GM12891 (cell line): Measurements from ENCODE around the gene SETD2.
A peak's percentile ranks its signal among the peaks of the same experiment; 100 is the strongest.

Experiments
- DNase-seq: peaks from one replicate; pipeline ENCODE4 v3.0.0; 2011; ENCODE audit warnings: low spot score; ENCODE audit not compliant: insufficient read length
- FAIRE-seq: peaks from 2 replicates; lab custom pipeline; 2011; peaks lifted over from hg19 to GRCh38; lab: Jason Lieb, UNC
- PAX5 ChIP-seq: IDR thresholded peaks from 2 replicates; pipeline ENCODE4 v1.6.1; 2011; ENCODE audit warnings: low read length, moderate library complexity, mild to moderate bottlenecking; ENCODE audit not compliant: insufficient read depth, severe bottlenecking
- POLR2A ChIP-seq: IDR thresholded peaks from 2 replicates; pipeline ENCODE4 v1.6.1; 2011; ENCODE audit warnings: low read depth, low read length, control low read depth
- POLR2AphosphoS5 ChIP-seq: IDR thresholded peaks from 2 replicates; pipeline ENCODE4 v1.6.1; 2011; ENCODE audit warnings: low read depth, low read length, control low read depth
- POU2F2 ChIP-seq: IDR thresholded peaks from 2 replicates; pipeline ENCODE4 v1.6.1; 2011; ENCODE audit warnings: low read depth, mild to moderate bottlenecking, control low read depth, low read length, moderate library complexity
- SPI1 ChIP-seq: IDR thresholded peaks from 2 replicates; pipeline ENCODE4 v1.6.1; 2011; ENCODE audit warnings: low read depth, low read length, control low read depth
- TAF1 ChIP-seq: IDR thresholded peaks from 2 replicates; pipeline ENCODE4 v1.6.1; 2011; ENCODE audit warnings: low read depth, low read length, control low read depth

SETD2 gene

DNA sequence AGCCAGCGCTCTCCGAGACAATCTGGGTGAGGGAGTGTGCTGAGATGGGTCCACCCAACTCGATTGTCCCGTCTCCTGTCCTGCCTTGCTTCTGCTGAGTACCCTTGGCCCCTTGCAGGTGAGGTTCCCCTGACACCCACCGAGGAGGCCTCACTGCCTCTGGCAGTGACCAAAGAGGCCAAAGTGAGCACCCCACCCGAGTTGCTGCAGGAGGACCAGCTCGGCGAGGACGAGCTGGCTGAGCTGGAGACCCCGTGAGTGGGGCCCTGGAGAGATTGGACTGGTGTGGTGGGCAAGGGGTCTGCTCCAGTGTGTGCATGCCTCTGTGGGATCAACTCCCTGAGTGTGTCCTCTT lies 160.9 kb downstream of the SETD2 start:
- TF ChIP-seq SPI1 = no peak
- no peak for TF ChIP-seq POLR2A
- no peak for TF ChIP-seq POLR2AphosphoS5
- TF ChIP-seq POU2F2 = no peak
- no peak for TF ChIP-seq TAF1
- no peak for TF ChIP-seq PAX5
- FAIRE-seq (no peak), DNase-seq (no peak)

DNA sequence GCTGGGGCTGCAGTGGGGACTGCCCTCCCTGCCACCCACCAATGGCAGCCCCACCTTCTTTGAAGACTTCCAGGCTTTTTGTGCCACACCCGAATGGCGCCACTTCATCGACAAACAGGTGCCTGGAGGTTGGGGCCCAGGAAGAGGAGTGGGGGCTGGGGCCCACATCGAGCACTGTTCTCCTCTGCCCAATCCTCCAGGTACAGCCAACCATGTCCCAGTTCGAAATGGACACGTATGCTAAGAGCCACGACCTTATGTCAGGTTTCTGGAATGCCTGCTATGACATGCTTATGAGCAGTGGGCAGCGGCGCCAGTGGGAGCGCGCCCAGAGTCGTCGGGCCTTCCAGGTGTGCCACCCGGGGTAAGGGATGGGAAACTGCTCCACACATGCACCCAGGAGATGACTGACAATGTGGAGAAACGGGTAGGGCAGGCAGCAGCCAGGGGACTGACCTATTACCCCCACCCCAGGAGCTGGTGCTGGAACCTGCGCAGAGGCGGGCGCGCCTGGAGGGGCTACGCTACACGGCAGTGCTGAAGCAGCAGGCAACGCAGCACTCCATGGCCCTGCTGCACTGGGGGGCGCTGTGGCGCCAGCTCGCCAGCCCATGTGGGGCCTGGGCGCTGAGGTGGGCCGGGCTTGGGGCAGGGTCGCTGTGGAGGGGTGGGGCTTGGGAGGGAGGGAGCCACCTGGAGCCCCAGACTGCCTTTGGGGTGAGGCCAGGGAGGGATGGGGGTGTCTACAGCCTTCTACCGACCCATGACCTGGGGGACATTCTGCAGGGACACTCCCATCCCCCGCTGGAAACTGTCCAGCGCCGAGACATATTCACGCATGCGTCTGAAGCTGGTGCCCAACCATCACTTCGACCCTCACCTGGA lies 161.5 kb downstream of the SETD2 start:
- no peak for FAIRE-seq

DNA sequence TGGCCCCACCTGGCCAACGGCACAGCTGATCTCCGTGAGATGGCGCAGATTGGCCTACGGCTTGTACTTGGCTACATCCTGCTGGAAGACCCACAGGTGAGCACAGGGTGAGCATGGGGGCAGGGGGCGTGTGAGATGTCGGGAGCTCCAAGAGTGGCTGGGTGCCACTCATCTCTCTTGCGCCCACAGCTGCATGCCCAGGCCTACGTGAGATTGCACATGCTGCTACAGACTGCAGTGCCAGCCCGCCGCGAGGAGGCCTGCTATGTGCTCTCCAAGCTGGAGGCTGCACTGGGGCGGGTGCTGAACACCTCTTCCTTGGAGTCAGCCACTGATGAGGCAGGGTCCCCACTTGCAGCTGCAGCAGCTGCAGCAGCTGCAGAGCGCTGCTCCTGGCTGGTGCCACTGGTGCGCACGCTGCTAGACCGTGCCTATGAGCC lies 162.2 kb downstream of the SETD2 start:
- DNase-seq (no peak), FAIRE-seq (no peak)
- TF ChIP-seq SPI1 = no peak
- no peak for TF ChIP-seq POLR2A
- TF ChIP-seq PAX5 = no peak
- no peak for TF ChIP-seq POU2F2
- TF ChIP-seq TAF1 = no peak
- no peak for TF ChIP-seq POLR2AphosphoS5

More for the DNA sequence above, 161.5 kb downstream of the SETD2 start:
- TF ChIP-seq PAX5 (no peak), POU2F2 (no peak), TAF1 (no peak), SPI1 (no peak), POLR2A (no peak), POLR2AphosphoS5 (no peak)
- DNase-seq = peak; percentile 20

DNA sequence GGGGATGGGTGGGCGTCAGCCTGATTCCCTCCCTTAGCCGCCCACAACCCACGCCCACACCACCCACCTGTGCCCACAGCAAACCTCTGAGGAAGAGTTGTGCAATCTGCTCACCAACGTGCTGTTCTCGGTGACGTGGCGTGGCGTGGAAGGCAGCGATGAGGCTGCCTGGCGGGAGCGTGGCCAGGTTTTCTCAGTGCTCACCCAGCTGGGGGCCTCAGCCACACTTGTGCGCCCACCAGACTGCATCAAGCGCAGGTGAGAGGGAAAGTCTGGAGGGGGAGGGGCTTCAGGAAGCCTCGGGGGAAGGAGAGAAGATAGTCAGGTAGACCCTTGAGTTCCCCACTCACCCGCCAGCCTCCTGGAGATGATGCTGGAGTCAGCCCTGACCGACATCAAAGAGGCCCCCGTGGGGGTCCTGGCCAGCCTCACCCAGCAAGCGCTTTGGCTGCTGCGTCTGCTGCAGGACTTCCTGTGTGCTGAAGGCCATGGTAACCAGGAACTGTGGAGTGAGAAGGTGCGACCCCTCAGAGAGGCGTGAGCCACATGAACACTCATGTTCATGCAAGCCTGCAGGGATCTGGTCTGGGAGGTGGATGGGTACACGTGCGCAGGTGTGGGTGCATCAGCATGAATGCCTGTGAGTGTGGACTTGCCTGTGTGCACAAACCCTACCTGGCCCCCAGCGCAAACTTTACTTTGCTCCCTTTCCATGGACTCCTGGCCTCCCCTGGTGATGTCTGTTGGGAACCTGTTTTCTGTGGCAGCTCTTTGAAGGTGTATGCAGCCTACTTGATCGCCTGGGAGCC lies 162.8 kb downstream of the SETD2 start:
- FAIRE-seq (no peak), DNase-seq (no peak)
- TF ChIP-seq POLR2A = no peak
- no peak for TF ChIP-seq PAX5
- TF ChIP-seq SPI1 = no peak
- no peak for TF ChIP-seq TAF1

DNA sequence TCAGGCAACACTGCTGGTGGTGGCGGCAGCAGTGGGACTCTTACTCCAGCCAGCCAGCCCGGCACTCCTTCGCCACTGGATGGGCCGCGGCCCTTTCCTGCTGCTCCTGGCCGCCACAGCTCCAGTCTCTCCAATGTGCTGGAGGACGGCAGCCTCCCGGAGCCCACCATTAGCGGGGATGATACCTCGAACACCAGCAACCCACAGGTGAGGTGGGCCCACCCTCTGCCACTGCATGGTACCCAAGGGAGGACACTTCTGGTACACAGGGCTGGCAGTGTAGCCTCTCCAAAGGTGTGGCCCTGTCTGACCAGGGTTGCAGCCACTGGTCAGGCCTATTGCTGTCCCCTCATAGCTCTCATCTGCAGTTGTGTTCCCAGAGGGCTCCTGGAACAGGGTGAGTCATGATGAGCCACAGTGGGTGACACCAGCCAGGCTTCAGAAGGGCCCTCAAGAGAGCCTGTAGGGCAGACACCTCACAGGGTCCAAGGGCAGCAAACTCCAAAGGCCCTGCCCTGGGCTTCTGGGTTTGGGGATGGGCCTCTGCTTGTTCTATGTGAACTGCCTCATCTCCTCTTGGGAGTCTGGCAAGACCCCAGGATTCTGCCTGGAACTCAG lies 163.6 kb downstream of the SETD2 start:
- TF ChIP-seq PAX5 (no peak), SPI1 (no peak), POU2F2 (no peak), POLR2AphosphoS5 (no peak), POLR2A (no peak), TAF1 (no peak)
- FAIRE-seq = no peak
- DNase-seq = peak; percentile 18

DNA sequence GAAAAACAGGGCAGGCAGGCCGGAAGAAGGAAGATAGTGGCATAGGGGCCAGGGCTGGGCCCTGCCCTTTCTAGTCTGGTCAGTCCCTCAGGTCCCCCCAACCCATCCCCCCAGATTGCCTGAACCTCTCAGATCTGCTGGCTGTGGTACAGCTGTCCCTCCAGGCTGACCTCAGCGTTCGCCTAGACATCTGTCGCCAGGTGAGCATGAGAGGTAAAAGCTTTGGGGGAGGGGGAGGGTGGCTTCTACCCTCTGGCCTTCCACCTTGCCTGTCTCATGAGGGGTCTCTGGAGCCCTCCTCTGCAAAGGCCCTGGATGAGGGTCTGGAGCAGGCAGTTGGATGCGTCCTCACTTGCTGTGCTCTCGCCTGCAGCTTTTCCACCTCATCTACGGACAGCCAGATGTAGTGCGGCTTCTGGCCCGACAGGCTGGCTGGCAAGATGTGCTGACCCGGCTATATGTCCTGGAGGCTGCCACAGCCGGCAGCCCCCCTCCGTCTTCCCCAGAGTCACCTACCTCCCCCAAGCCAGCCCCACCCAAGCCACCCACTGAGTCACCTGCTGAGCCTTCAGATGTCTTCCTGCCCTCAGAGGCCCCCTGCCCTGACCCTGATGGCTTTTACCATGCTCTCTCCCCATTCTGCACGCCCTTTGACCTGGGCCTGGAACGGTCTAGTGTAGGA lies 164.3 kb downstream of the SETD2 start:
- TF ChIP-seq POLR2A = no peak
- TF ChIP-seq POU2F2 = no peak
- TF ChIP-seq PAX5 = no peak
- TF ChIP-seq TAF1 = no peak
- no peak for TF ChIP-seq SPI1
- TF ChIP-seq POLR2AphosphoS5 = no peak
- FAIRE-seq = no peak
- DNase-seq = peak; percentile 20

DNA sequence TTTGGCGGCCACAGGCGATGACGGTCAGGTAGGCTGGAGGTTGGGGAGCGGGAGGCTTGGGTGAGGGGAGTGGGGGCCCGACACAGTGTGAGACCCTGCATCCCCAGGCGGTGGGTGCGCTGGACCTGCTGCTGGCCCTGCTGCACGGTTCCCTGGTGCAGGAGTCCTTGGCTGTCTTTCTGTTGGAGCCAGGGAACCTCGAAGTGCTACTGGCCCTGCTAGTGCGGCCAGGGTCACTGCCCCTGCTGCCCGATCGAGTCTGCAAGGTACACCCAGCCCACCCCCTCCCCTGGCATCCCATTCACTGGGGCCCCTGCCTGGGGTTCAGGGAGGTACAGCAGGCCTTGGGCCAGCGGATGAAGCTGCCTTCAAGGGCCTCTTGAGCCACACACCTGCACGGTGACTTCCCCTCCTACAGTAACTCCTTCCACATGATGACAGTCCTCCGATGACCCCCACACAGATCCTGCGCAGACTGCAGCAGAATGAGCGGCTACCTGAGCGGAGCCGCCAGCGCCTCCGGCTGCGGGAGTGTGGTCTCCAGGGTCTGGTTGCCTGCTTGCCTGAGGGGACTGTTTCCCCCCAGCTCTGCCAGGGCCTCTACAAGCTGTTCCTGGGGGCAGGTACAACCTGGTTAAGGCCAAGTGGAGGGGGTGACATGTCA lies 164.9 kb downstream of the SETD2 start:
- no peak for TF ChIP-seq TAF1
- TF ChIP-seq PAX5 = no peak
- TF ChIP-seq POU2F2 = no peak
- no peak for TF ChIP-seq SPI1
- peak; percentile 18 for DNase-seq
- peak; percentile 26 for FAIRE-seq

DNA sequence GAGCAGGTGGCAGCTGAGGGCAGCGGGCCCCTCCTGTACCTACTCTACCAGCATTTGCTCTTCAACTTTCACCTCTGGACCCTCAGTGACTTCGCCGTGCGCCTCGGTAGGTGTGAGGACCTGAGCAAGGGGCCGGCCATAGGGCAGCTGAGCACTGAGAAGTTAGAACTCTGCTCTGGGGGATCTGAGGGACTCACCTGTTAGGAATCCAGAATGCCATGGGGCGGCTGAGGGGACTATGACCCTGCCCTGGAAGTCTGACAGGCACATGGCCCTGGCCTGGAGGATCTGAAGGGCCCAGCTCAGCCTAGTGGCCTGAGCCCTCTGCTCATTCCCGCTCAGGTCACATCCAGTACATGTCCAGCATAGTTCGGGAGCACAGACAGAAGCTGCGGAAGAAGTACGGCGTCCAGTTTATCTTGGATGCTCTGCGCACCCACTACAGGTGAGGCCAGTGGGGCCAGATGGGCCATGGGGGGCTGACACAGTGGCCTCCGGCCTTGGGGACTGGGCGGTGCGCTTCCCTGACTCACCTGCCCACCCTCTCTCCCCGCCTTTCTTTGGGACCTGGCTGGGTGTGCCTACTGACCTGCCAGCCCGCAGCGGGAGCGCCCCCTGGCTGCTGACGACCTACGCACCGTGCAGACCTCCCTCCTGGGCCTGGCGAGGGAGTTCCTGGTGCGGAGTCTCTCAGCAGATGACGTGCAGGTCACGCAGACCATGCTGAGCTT lies 165.6 kb downstream of the SETD2 start:
- TF ChIP-seq POLR2AphosphoS5 = 0 out of 2 replicates have a peak, but pooled peaks have one; percentile 27
- no peak for TF ChIP-seq SPI1
- TF ChIP-seq POU2F2 = 0 out of 2 replicates have a peak, but pooled peaks have one; percentile 44
- no peak for TF ChIP-seq TAF1
- TF ChIP-seq PAX5 = no peak
- no peak for TF ChIP-seq POLR2A
- peak; percentile 97 for FAIRE-seq
- DNase-seq = peak; percentile 94
